HS-27A (cell line): ENCODE measurements around the gene CA11.
"Not testable (repeated sequence)": the region's sequence is repeated elsewhere in the genome, so short reads cannot be mapped to it uniquely, and the experiment has no call there.

ENCODE experiments used
- DNase-seq: peaks from one replicate; pipeline ENCODE4 v3.0.0-alpha.2; 2012; ENCODE audit warnings: low read depth, missing footprints

CA11 gene

GRCh38 chr19:48641850-48642249 lies 4.1 kb downstream of the CA11 start:
- no peak for DNase-seq

DNA sequence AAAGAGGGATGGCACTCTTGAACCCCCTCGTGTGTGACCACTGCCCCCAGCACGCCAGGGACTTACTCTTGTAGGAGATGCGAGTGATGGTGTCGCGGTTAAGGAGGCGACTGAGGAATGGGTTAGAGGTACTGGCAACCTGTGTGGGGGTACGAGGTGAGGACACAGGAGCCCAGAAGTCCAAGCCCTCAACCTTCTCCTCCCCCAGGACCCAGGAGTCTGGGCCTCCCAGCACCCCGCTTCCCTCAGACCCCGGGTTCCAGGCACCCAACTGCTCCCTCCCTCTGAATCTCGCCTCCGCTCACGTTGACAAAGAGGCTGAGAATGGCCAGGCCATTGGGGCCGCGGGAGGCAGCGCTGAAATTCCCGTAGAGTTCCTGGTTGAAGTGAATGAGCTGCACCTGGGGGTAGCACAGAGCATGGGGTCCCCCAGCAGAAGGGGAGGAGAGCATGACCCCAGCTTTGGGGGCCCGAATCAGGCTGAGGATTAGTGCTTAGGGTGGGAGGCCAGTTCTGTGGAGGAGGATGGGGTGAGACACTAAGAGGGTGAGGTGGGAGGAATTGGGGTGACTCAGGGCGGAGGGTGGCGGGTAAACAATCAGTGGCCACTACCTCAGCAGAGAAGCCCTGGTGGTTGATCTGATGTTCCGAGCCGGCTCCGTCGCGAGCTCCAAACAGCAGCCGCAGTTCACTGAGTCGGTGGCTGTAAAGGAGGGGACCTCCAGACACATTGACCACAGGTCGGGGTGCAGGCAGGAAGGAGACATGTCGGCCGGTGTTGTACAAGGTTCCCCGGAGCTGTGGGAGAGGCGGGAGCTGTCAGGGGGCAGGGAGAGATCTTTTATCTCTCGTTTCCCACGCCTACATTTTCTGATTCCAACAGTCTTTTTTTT lies 6.3 kb downstream of the CA11 start:
- no peak for DNase-seq

GRCh38 chr19:48638831-48639381 lies 7.1 kb downstream of the CA11 start:
- DNase-seq, result no peak

DNA sequence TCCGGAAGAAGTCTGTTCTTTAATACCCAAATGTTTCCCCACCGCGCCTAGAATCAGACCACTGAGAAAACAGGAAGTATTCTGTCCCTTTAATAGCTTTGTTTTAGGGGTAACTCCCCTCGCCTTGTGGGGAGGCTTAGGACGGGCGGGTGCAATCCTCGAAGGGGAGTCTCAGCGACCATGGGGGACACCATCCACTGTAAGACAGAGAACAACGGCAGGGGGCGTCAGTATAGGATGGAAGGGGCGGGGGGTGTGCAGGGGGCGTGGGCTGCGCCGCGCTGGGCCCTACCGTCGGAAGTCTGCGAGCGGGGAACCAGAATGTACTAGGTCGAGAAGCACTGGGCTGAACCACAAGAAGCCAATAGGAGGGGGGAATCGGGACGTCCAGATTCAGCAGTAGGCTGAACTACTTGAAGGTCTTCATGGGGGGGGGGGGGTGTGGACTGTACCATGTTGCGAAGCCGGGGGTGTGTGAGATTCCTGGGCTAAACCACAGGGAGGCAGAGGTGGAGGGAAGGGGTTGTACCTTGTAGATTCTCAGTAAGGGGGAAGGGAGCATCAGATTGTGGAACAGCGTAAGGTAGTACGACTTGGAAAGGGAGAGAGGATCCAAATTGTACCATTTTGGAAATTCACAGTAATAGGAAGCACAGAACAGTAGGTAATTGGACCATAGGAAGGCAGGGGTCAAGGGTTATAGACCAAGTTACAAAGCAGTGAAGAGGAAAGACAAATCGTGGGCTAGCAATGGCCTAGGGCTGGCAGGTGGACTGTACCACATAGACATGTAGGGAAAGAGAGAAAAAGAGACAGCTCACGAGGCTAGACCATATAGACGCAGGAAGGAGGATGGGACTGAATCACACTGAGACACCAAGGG lies 7.8 kb downstream of the CA11 start:
- peak; percentile 79 for DNase-seq

DNA sequence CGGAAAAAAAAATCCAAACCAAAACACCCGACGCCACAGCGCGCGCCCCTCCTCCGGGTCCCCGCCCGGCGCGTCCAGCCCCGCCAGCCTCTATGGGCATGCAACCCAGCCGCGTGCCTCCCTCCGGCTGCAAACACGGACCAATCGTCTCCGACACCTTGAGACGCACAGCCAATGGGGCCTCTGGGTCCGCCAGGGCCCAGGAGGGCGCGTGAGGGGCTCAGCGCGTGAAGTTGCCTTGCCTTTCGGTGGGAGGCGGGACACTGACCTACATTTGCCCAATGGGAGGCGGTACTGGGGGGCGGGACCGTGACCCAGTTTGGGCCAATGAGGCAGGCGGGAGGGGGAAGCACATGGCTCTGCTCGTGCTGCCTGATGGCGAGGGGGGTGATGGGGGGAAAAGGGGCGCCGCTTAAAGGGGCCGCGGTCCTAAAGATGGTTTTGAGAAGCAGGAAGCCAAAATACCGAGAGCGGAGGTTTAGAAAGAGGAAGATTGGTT lies 8.5 kb downstream of the CA11 start:
- peak; percentile 99 for DNase-seq

GRCh38 chr19:48636859-48637448 lies 9.0 kb downstream of the CA11 start, which contains the start of gene DBP:
DBP (minus strand) TSS chr19:48637379; CDS start chr19:48636994, 385 bp downstream.
- DNase-seq, result no peak

DNA sequence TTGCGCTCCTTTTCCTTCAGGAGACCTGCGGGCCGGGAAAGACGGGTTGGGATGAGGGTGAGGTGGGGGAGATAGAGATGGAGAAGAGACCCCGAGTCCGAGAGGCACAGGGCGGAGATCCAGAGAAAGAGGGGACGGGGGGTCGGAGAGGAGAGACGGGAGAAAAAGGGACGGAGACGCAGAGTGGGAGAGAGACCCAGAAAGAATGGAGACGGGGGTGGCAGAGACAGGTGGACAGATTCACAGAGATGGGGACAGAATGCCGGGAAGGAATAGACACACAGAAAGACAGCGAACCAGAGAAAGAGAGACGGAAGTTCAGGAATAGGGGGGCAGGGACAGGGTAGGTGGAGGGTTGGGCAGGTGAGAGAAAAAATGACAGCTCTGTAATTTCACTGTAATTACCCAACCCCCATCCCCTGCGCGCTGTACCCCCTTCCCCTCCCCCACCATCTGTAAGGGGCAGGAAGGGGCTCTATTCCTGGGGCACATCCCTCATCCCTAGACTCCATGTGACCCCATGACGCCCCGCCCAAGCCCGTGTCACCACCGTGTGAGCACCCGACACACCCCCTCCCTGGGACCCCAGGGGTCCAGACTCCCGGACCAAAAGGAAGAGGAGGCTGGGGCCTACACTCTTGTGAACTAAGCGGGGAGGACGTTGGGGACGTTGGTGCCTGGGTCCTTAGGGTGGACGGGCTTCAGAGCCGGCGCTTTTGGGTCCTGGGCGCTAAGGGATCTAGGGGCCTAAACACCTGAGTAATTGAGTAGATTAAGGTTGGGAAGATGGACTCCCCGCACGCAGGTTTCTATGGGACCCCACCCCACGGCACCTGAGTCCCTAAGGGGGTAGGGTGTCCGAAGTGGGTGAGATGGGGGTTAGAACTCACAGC lies 9.8 kb downstream of the CA11 start:
- no peak for DNase-seq

- peak; percentile 62 for DNase-seq
These were observed 10.6 kb downstream of the CA11 start for GRCh38 chr19:48635263-48635965.

GRCh38 chr19:48634424-48635262 lies 11.3 kb downstream of the CA11 start:
- peak; percentile 93 for DNase-seq

GRCh38 chr19:48634036-48634342 lies 12.0 kb downstream of the CA11 start:
- no peak for DNase-seq

- no peak for DNase-seq
These were observed 12.6 kb downstream of the CA11 start for GRCh38 chr19:48633148-48634035.

DNA sequence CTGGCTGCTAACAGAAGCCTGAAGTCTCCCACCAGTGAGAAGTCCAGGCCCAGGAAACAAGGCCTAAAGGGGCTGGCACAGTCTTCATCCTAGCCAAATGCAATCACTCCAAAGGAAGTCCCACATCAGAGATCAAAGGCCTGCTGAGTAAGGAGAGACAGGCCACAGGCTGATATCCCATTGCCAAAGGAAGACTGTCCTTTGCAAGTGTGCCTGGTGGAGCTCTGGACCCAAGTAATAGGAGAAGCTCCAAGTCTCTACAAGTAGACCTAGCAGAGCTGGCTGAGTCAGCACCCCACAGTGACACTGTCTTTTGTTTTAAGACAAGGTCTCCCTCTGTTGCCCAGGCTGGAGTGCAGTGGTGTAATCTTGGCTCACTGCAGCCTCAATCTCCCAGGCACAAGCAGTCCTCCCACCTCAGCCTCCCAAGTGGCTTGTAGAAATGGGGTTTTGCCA lies 13.3 kb downstream of the CA11 start:
- DNase-seq, result no peak

GRCh38 chr19:48632286-48632685 lies 13.7 kb downstream of the CA11 start:
- DNase-seq, result not testable (repeated sequence)

DNA sequence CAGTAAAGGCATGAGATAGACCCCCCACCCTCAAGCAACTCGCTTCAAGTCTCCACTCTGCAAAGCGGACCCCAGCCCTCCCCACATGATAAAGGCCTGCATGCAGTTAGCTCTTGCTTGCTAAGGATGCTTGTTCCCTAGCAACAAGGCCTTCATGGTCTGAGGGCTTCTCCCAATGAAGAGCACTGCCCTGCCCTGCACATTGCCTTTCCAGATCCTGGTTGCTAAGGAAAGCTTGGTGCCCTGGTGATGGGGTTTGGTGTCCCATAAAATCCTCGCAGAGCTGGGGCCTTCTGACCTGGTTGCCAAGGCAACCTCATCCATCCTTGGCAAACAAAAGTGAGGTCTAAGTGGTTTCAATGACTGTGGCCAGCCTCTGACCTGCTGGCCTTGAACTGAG lies 14.8 kb downstream of the CA11 start:
- no peak for DNase-seq

DNA sequence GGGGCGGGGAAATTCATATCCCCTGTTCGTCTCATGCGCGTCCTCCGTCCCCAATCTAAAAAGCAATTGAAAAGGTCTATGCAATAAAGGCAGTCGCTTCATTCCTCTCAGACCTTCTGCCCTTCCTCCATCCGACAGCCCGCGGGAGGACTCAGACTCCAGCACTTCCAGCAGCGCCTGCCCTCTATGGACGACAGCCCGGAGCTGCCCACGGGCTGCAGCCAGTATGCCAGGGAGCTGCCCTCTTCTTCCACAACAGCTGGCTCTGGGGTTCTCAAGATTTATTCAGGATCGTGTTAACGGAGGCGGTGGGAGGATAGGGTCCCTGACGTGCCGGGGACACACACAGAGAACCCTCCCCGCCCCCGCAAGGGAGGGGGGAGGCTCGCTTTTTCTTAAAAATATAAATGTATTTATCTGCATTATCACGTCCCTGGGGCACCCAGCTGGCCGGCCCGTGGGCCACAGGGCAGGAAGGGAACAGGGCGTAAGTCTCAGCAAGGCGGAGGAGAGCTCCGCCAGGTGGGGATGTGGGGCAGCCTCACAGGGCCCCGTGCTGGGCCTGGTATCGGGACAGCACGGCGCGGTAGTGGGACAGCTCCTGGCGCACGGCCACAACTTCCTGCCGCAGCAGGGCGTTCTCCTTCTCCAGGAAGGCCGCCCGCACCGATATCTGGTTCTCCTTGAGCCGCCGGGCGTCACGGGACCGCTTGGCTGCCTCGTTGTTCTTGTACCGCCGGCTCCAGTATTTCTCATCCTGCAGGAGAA lies 15.5 kb downstream of the CA11 start:
- no peak for DNase-seq

- DNase-seq, result no peak
These were observed 16.2 kb downstream of the CA11 start for GRCh38 chr19:48629599-48630295.

GRCh38 chr19:48629297-48629598 lies 16.7 kb downstream of the CA11 start:
- no peak for DNase-seq
